ENCODE results near the gene ABI2. TPM values are rescaled to one million over a fixed set of nuclear protein-coding genes. Genes with fewer than 3 reads are reported as not detected.
"Not testable (repeated sequence)": the region's sequence is repeated elsewhere in the genome, so short reads cannot be mapped to it uniquely, and the experiment has no call there.

Gene ABI2
- total and polyA plus RNA-seq, 2 experiments from 2014 or later = 49.8 to 76.8 TPM

DNA sequence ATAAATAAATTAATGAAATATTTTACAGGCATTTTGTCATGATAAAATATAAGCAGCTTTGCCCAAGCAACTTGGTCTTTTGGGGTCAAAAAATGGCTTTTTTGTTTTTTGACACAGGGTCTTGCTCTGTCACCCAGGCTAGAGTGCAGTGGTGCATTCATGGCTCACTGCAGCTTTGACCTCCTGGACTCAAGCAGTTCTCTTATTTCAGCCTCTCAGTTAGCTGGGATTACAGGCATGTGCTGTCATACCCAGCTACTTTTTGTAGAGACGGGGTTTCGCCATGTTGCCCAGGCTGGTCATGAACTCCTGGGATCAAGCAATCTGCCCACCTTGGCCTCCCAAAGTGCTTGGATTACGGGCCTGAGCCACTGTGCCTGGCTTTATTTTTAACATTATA, 51.0 kb downstream of the ABI2 start:
- Histone ChIP-seq H3K4me3 (no peak overlapping the region), H3K27me3 (no peaks in the 10 kb centered on the region), H3K9me3 (ENCODE audit: low read depth) (no peaks in the 10 kb centered on the region), H3K27ac (no peak overlapping the region), H3K4me1 (ENCODE audit: low read depth) (no peaks in the 10 kb centered on the region), H3K36me3 (peaks cover 3% of the 10 kb centered on the region)
- DNase-seq (ENCODE audit: low read depth in 1 of 2, low spot score in 1 of 2) = no peak
- TF ChIP-seq, protein P1, sequence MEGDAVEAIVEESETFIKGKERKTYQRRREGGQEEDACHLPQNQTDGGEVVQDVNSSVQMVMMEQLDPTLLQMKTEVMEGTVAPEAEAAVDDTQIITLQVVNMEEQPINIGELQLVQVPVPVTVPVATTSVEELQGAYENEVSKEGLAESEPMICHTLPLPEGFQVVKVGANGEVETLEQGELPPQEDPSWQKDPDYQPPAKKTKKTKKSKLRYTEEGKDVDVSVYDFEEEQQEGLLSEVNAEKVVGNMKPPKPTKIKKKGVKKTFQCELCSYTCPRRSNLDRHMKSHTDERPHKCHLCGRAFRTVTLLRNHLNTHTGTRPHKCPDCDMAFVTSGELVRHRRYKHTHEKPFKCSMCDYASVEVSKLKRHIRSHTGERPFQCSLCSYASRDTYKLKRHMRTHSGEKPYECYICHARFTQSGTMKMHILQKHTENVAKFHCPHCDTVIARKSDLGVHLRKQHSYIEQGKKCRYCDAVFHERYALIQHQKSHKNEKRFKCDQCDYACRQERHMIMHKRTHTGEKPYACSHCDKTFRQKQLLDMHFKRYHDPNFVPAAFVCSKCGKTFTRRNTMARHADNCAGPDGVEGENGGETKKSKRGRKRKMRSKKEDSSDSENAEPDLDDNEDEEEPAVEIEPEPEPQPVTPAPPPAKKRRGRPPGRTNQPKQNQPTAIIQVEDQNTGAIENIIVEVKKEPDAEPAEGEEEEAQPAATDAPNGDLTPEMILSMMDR (IDR thresholded peaks at IDR 0.05; ENCODE audit: low read depth, low read length) = no peak

DNA sequence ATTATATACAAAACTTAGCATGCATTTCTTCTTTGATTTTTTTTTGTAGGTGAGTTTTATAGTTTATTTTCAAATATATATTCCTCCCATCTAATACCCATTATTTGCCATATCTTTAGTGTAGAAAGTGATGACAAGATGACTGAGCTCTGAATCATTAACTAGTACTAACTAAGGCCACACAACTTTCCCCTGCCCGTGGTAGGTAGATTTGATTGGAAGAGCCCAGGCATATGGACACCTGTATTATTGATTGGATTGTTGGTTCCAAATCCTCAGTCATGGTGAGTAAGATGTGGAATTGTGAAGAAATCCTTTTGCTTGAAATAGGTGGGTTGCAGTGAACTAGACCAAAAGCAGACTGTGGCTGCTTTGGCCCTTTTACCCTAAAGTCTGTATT, 54.8 kb downstream of the ABI2 start:
- peak overlapping the region; percentile 18 for H3K27ac ChIP-seq
- no peaks in the 10 kb centered on the region for H3K9me3 ChIP-seq (ENCODE audit: low read depth)
- no peak overlapping the region for H3K4me3 ChIP-seq
- DNase-seq (ENCODE audit: low read depth in 1 of 2, low spot score in 1 of 2) = no peak
- no peaks in the 10 kb centered on the region for H3K27me3 ChIP-seq
- no peaks in the 10 kb centered on the region for H3K4me1 ChIP-seq (ENCODE audit: low read depth)
- H3K36me3 ChIP-seq = peaks cover 3% of the 10 kb centered on the region
- TF ChIP-seq, protein P1 (IDR thresholded peaks at IDR 0.05; ENCODE audit: low read depth, low read length) = no peak

DNA sequence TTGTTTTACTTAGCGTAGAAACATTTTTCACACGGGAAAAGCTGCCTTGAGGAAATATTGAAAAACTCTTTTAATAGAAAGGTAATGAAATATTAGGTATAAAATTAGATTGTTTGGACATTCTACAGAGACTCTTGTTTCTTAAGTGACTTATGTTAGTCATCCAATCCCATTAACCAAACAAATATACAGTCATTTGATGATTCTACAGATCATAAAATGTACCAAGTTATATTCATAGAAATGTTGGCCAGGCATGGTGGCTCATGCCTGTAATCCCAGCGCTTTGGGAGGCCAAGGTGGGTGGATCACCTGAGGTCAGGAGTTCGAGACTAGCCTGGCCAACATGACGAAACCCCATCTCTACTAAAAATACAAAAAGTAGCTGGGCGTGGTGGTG, 60.0 kb downstream of the ABI2 start:
- DNase-seq (ENCODE audit: low read depth in 1 of 2, low spot score in 1 of 2); H3K4me3 ChIP-seq; H3K27ac ChIP-seq; H3K9me3 ChIP-seq (ENCODE audit: low read depth); H3K36me3 ChIP-seq; H3K27me3 ChIP-seq; H3K4me1 ChIP-seq (ENCODE audit: low read depth): not testable (repeated sequence)

DNA sequence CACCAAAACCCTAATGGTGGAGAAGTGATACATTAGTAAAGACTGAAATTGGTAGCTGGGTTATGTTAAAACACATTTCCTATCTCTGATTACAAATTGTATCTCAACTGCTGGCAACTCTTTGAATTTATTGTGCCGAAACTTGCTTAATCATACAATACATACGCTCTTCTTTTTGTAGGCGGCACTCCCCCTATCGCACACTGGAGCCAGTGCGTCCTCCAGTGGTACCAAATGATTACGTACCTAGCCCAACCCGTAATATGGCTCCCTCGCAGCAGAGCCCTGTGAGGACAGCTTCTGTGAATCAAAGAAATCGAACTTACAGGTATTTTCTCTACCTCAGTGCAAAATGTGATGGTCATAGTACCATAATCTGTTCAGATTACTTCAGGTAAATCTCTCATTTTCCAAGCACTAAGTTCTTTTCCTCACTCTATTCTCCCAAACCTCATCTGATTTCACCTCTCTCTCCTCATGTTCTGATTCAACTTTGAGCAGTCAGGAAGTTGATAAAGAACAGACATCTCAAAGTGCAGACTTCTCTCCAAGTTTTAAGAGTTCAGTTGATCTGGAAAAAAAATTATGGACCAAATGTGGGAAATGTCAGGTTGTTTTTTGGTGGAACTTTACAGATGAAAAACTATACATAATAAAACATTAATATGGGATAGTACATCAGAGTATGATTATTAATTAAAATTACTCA, 66.5 kb downstream of the ABI2 start:
- TF ChIP-seq, protein P1 (IDR thresholded peaks at IDR 0.05; ENCODE audit: low read depth, low read length) = no peak
- Histone ChIP-seq H3K27me3 (no peaks in the 10 kb centered on the region), H3K9me3 (ENCODE audit: low read depth) (no peaks in the 10 kb centered on the region), H3K4me3 (no peak overlapping the region), H3K36me3 (peaks cover 17% of the 10 kb centered on the region), H3K27ac (peak overlapping the region; percentile 44), H3K4me1 (ENCODE audit: low read depth) (no peaks in the 10 kb centered on the region)
- peak in 1 of 2 donors; percentile 11 for DNase-seq (ENCODE audit: low read depth in 1 of 2, low spot score in 1 of 2)

DNA sequence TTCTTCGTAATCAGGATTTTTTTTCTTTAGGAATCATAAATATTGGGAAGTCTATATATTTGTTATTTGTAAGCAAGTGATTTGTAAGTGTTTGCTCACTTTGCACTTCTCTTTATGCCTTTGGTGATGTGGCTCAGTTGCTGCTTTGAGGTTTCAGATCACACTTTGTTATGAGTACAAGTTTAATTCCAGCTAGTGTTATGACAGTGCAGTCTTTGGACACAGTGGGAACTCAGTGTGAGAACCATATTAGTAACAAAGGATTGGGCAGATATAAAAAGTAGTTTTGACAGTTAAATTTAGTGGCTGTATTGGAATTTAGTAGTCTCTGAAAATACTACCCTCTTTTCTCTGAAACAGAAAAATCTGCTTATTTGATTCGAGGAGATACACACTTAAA, 67.7 kb downstream of the ABI2 start:
- TF ChIP-seq, protein P1 (IDR thresholded peaks at IDR 0.05; ENCODE audit: low read depth, low read length) = no peak
- Histone ChIP-seq H3K9me3 (ENCODE audit: low read depth) (no peaks in the 10 kb centered on the region), H3K27ac (no peak overlapping the region), H3K4me1 (ENCODE audit: low read depth) (no peaks in the 10 kb centered on the region), H3K27me3 (no peaks in the 10 kb centered on the region), H3K36me3 (peaks cover 17% of the 10 kb centered on the region), H3K4me3 (no peak overlapping the region)
- no peak for DNase-seq (ENCODE audit: low read depth in 1 of 2, low spot score in 1 of 2)

DNA sequence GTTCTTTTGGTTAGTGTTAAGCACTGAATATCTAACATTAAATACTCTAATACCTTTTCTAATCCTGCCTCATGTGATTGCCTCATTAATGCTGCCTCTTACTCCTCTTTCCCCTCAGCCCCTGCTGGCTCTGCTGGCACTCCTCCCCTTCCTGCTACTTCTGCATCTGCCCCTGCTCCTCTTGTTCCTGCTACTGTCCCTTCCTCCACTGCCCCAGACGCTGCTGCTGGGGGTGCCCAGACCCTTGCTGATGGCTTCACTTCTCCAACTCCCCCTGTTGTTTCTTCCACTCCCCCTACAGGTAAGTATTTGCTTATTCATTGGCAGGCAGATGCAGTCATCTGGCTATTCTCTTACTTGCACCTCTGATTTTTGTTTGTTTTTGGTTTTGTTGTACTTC, 68.5 kb downstream of the ABI2 start:
- Histone ChIP-seq H3K9me3 (ENCODE audit: low read depth) (no peaks in the 10 kb centered on the region), H3K4me1 (ENCODE audit: low read depth) (no peaks in the 10 kb centered on the region), H3K27ac (no peak overlapping the region), H3K4me3 (no peak overlapping the region), H3K36me3 (peaks cover 17% of the 10 kb centered on the region), H3K27me3 (no peaks in the 10 kb centered on the region)
- TF ChIP-seq, protein P1 (IDR thresholded peaks at IDR 0.05; ENCODE audit: low read depth, low read length) = peak; percentile 41
- peak; percentile 7 for DNase-seq (ENCODE audit: low read depth in 1 of 2, low spot score in 1 of 2)

Data from cardiac muscle cell (in vitro differentiated cells and primary cell).